ENCODE results near the gene RAB2B.

DNA sequence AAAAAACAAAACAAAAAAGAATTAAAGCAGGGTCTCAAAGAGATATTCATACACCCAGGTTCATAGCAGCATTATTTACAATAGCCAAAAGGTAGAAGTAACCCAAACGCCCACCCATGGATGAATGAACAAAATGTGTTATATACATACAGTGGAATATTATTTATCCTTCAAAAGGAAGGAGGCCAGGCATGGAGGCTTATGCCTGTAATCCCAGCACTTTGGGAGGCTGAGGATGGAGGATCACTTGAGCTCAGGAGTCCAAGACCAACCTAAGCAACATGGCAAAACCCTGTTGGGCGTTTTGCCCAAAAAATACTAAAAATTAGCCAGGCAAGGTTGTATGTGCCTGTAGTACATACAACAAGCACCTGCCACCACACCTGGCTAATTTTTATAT, 29.8 kb upstream of the RAB2B start:
- TF ChIP-seq, protein P1, sequence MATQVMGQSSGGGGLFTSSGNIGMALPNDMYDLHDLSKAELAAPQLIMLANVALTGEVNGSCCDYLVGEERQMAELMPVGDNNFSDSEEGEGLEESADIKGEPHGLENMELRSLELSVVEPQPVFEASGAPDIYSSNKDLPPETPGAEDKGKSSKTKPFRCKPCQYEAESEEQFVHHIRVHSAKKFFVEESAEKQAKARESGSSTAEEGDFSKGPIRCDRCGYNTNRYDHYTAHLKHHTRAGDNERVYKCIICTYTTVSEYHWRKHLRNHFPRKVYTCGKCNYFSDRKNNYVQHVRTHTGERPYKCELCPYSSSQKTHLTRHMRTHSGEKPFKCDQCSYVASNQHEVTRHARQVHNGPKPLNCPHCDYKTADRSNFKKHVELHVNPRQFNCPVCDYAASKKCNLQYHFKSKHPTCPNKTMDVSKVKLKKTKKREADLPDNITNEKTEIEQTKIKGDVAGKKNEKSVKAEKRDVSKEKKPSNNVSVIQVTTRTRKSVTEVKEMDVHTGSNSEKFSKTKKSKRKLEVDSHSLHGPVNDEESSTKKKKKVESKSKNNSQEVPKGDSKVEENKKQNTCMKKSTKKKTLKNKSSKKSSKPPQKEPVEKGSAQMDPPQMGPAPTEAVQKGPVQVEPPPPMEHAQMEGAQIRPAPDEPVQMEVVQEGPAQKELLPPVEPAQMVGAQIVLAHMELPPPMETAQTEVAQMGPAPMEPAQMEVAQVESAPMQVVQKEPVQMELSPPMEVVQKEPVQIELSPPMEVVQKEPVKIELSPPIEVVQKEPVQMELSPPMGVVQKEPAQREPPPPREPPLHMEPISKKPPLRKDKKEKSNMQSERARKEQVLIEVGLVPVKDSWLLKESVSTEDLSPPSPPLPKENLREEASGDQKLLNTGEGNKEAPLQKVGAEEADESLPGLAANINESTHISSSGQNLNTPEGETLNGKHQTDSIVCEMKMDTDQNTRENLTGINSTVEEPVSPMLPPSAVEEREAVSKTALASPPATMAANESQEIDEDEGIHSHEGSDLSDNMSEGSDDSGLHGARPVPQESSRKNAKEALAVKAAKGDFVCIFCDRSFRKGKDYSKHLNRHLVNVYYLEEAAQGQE (IDR thresholded peaks at IDR 0.05; ENCODE audit: low read depth, low read length): no peak
- TF ChIP-seq, protein P2, sequence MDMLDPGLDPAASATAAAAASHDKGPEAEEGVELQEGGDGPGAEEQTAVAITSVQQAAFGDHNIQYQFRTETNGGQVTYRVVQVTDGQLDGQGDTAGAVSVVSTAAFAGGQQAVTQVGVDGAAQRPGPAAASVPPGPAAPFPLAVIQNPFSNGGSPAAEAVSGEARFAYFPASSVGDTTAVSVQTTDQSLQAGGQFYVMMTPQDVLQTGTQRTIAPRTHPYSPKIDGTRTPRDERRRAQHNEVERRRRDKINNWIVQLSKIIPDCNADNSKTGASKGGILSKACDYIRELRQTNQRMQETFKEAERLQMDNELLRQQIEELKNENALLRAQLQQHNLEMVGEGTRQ (IDR thresholded peaks at IDR 0.05; ENCODE audit: borderline replicate concordance, low read depth, low read length): no peak
- TF ChIP-seq, protein P3, sequence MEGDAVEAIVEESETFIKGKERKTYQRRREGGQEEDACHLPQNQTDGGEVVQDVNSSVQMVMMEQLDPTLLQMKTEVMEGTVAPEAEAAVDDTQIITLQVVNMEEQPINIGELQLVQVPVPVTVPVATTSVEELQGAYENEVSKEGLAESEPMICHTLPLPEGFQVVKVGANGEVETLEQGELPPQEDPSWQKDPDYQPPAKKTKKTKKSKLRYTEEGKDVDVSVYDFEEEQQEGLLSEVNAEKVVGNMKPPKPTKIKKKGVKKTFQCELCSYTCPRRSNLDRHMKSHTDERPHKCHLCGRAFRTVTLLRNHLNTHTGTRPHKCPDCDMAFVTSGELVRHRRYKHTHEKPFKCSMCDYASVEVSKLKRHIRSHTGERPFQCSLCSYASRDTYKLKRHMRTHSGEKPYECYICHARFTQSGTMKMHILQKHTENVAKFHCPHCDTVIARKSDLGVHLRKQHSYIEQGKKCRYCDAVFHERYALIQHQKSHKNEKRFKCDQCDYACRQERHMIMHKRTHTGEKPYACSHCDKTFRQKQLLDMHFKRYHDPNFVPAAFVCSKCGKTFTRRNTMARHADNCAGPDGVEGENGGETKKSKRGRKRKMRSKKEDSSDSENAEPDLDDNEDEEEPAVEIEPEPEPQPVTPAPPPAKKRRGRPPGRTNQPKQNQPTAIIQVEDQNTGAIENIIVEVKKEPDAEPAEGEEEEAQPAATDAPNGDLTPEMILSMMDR (IDR thresholded peaks at IDR 0.05): no peak
- TF ChIP-seq EZH2phosphoT487 (IDR thresholded peaks at IDR 0.05; ENCODE audit: borderline replicate concordance, low read depth): no peak
